Measurements from ENCODE around the gene MAD1L1.
"Not testable (repeated sequence)": the region's sequence is repeated elsewhere in the genome, so short reads cannot be mapped to it uniquely, and the experiment has no call there.

Gene MAD1L1

GRCh38 chr7:1883834-1884582, 348.7 kb downstream of the MAD1L1 start:
- no peak for DNase-seq (ENCODE audit: low read depth in 2 of 2)

GRCh38 chr7:1883031-1883761, 349.5 kb downstream of the MAD1L1 start:
- DNase-seq (ENCODE audit: low read depth in 2 of 2): no peak

GRCh38 chr7:1882451-1882850, 350.3 kb downstream of the MAD1L1 start:
- no peak for DNase-seq (ENCODE audit: low read depth in 2 of 2)

- DNase-seq (ENCODE audit: low read depth in 2 of 2): no peak
These were observed 350.8 kb downstream of the MAD1L1 start for GRCh38 chr7:1881946-1882345.

GRCh38 chr7:1876641-1877040, 356.1 kb downstream of the MAD1L1 start:
- DNase-seq (ENCODE audit: low read depth in 2 of 2): not testable (repeated sequence)

- DNase-seq (ENCODE audit: low read depth in 2 of 2): not testable (repeated sequence)
These were observed 357.1 kb downstream of the MAD1L1 start for GRCh38 chr7:1875392-1876199.

GRCh38 chr7:1874590-1875391, 358.0 kb downstream of the MAD1L1 start:
- not testable (repeated sequence) for DNase-seq (ENCODE audit: low read depth in 2 of 2)

GRCh38 chr7:1873857-1874589, 358.7 kb downstream of the MAD1L1 start:
- DNase-seq (ENCODE audit: low read depth in 2 of 2): no peak

GRCh38 chr7:1873421-1873820, 359.3 kb downstream of the MAD1L1 start:
- DNase-seq (ENCODE audit: low read depth in 2 of 2): no peak

- DNase-seq (ENCODE audit: low read depth in 2 of 2): no peak
These were observed 359.7 kb downstream of the MAD1L1 start for GRCh38 chr7:1873070-1873405.

GRCh38 chr7:1872191-1873069, 360.3 kb downstream of the MAD1L1 start:
- no peak for DNase-seq (ENCODE audit: low read depth in 2 of 2)

GRCh38 chr7:1869452-1870130, 363.2 kb downstream of the MAD1L1 start:
- DNase-seq (ENCODE audit: low read depth in 2 of 2): no peak

- no peak for DNase-seq (ENCODE audit: low read depth in 2 of 2)
These were observed 364.1 kb downstream of the MAD1L1 start for GRCh38 chr7:1868516-1869165.

- DNase-seq (ENCODE audit: low read depth in 2 of 2): no peak
These were observed 365.1 kb downstream of the MAD1L1 start for GRCh38 chr7:1867370-1868260.

- no peak for DNase-seq (ENCODE audit: low read depth in 2 of 2)
These were observed 366.1 kb downstream of the MAD1L1 start for GRCh38 chr7:1866601-1867000.

GRCh38 chr7:1865571-1866255, 367.0 kb downstream of the MAD1L1 start:
- no peak for DNase-seq (ENCODE audit: low read depth in 2 of 2)

GRCh38 chr7:1865000-1865555, 367.7 kb downstream of the MAD1L1 start:
- no peak for DNase-seq (ENCODE audit: low read depth in 2 of 2)
